Sciatic nerve (tissue), 2 donors: Measurements from ENCODE around the gene ZCCHC10. TPM values are rescaled to one million over a fixed set of nuclear protein-coding genes. Genes with fewer than 3 reads are reported as not detected.

Source experiments
- ATAC-seq: fragments of 200-7000 bp; cut with Tn5 transposase; one replicate; pipeline ENCODE4 v1.9.1; 2020; ENCODE audit warnings: mild to moderate bottlenecking, moderate library complexity
- DNase-seq: peaks from one replicate; pipeline ENCODE4 v3.0.0-alpha.2; 2020; ENCODE audit warnings: low spot score
- intact Hi-C: fragments of 100-400 bp; cut with DNase I; formaldehyde crosslinking; loops from one replicate; pipeline ENCODE4 v1.14.2; 2022
- total RNA-seq: library from RNA; stranded (reverse); fragmentation: NEBNext Ultra II Directional; extraction: Animal tissue kit (Norgen Biotek cat#: 25700); gene quantifications from one replicate; pipeline ENCODE4 v1.2.1, GENCODE V29; 2021
- donor health status: DM: no; HTN: no; CAD: no.
- donor health status: DM: no; HTN: no; CAD: no.

Gene ZCCHC10
- total RNA-seq, 1 donor from 2014 or later, result 15.0 TPM

GRCh38 chr5:132949136-132949535, 77.2 kb downstream of the ZCCHC10 start:
- no peak for DNase-seq
- intact Hi-C loops, result no loop called here
- ATAC-seq, result no peak

- DNase-seq (no peak), ATAC-seq (no peak)
- intact Hi-C loops, result no loop called here
Measured at GRCh38 chr5:132947671-132948070, 78.7 kb downstream of the ZCCHC10 start.

Other genes with a start within 250 kb of the ZCCHC10 start
- 59.3 TPM for gene SEPTIN8, start 249.3 kb downstream of the ZCCHC10 start, total RNA-seq
- gene SOWAHA, start 213.2 kb downstream of the ZCCHC10 start, total RNA-seq, result 2.5 TPM
- 33.3 TPM for gene SHROOM1, start 195.9 kb downstream of the ZCCHC10 start, total RNA-seq
- 0.40 TPM for gene GDF9, start 160.1 kb downstream of the ZCCHC10 start, total RNA-seq
- 187 TPM for gene UQCRQ, start 159.9 kb downstream of the ZCCHC10 start, total RNA-seq
- 2.9 TPM for gene LEAP2, start 152.9 kb downstream of the ZCCHC10 start, total RNA-seq
- gene AFF4, start 62.9 kb downstream of the ZCCHC10 start, total RNA-seq, result 88.6 TPM
- gene HSPA4, start 25.5 kb upstream of the ZCCHC10 start, total RNA-seq, result 65.0 TPM